Endothelial cell of umbilical vein (primary cell): ENCODE results near the gene MPDZ. TPM values are rescaled to one million over a fixed set of nuclear protein-coding genes. Genes with fewer than 3 reads are reported as not detected.

Experiments used
- BruUV-seq: library from RNA; stranded (reverse); fragments of 400-500 nt; replicated peaks from 2 replicates; lab custom pipeline; 2021; lab: Mats Ljungman, UMichigan
- CTCF ChIA-PET: fragments of 300-600, 350-600 bp; sonication (Branson Sonifier 250); formaldehyde crosslinking; loops from one replicate; lab custom pipeline; 2021; ENCODE audit warnings: antibody characterized with exemption, inconsistent platforms; lab: Charles Lee
- POLR2A ChIA-PET: fragments of 300-600, 350-600 bp; sonication (Branson Sonifier 250); formaldehyde crosslinking; loops from one replicate; lab custom pipeline; 2021; ENCODE audit warnings: antibody characterized with exemption, inconsistent platforms; lab: Charles Lee
- DNase-seq: peaks from one replicate; pipeline ENCODE4 v3.0.0-alpha.2; 2011; ENCODE audit warnings: low read depth, low spot score
- FAIRE-seq: peaks from 2 replicates; lab custom pipeline; 2011; peaks lifted over from hg19 to GRCh38; lab: Jason Lieb, UNC
- H2AFZ ChIP-seq: 2 replicates; pipeline ENCODE4 v1.6.0; 2012; ENCODE audit warnings: low read depth, low read length, control low read depth, inconsistent platforms
- H3K27ac ChIP-seq: 2 replicates; pipeline ENCODE4 v1.5.1; 2011; ENCODE audit warnings: low read depth, mild to moderate bottlenecking, control low read depth, low read length, moderate library complexity; ENCODE audit not compliant: insufficient read depth
- H3K27me3 ChIP-seq, 2 experiments: 2 replicates each; pipeline versions ENCODE4 v1.6.0 to v1.6.1; 2011; ENCODE audit warnings: low read length in 2 of 2, mixed read lengths in 1 of 2; ENCODE audit not compliant: control insufficient read depth in 2 of 2, insufficient read depth in 2 of 2
- H3K36me3 ChIP-seq, 2 experiments: 2 replicates in 1 of 2; 3 replicates in 1 of 2; pipeline ENCODE4 v1.5.1; 2011; ENCODE audit warnings: low read length in 2 of 2, mild to moderate bottlenecking in 1 of 2, moderate library complexity in 1 of 2; ENCODE audit not compliant: control insufficient read depth in 2 of 2, insufficient read depth in 2 of 2; ENCODE audit errors: extremely low read depth in 1 of 2
- H3K4me1 ChIP-seq: 3 replicates; pipeline ENCODE4 v1.5.1; 2011; ENCODE audit warnings: mild to moderate bottlenecking, low read length; ENCODE audit not compliant: control insufficient read depth, insufficient read depth; ENCODE audit errors: extremely low read depth
- H3K4me2 ChIP-seq: 2 replicates; pipeline ENCODE4 v1.6.1; 2011; ENCODE audit warnings: low read length, control low read depth, mixed read lengths; ENCODE audit not compliant: insufficient read depth
- H3K4me3 ChIP-seq, 3 experiments: fragments of 200-600 bp in 1 of 3; sonication (generic), shearing (Covaris generic) in 1 of 3; replicated peaks in 1 of 3; 2 replicates each; pipeline ENCODE4 v1.5.1; 2011 to 2016; ENCODE audit warnings: control low read depth in 3 of 3, low read length in 3 of 3, mild to moderate bottlenecking in 2 of 3, inconsistent platforms in 1 of 3, low read depth in 1 of 3, moderate library complexity in 1 of 3; ENCODE audit not compliant: insufficient read depth in 1 of 3
- H3K79me2 ChIP-seq: 2 replicates; pipeline ENCODE4 v1.6.0; 2012; ENCODE audit warnings: low read length, inconsistent platforms; ENCODE audit not compliant: control insufficient read depth, insufficient read depth
- H3K9ac ChIP-seq: replicated peaks from 2 replicates; pipeline ENCODE3; 2011; ENCODE audit warnings: low read length, control low read depth; ENCODE audit not compliant: insufficient read depth; ENCODE audit errors: extremely low read depth
- H3K9me1 ChIP-seq: replicated peaks from 3 replicates; pipeline ENCODE4 v1.6.0; 2011; ENCODE audit warnings: mild to moderate bottlenecking, low read length; ENCODE audit not compliant: control insufficient read depth, insufficient read depth; ENCODE audit errors: extremely low read depth
- H3K9me3 ChIP-seq: replicated peaks from 2 replicates; pipeline ENCODE4 v1.5.1; 2012; ENCODE audit warnings: low read length, inconsistent platforms; ENCODE audit not compliant: control insufficient read depth, insufficient read depth
- H4K20me1 ChIP-seq: replicated peaks from 2 replicates; pipeline ENCODE3; 2011; ENCODE audit warnings: mild to moderate bottlenecking, low read length; ENCODE audit not compliant: control insufficient read depth, insufficient read depth; ENCODE audit errors: extremely low read depth
- EZH2 ChIP-seq: IDR thresholded peaks from 2 replicates; pipeline ENCODE4 v1.6.1; 2012; ENCODE audit warnings: borderline replicate concordance, low read depth, mild to moderate bottlenecking, moderate library complexity, low read length, inconsistent platforms; ENCODE audit not compliant: severe bottlenecking
- FOS ChIP-seq: IDR thresholded peaks from 2 replicates; pipeline ENCODE4 v1.6.1; 2011; ENCODE audit warnings: mild to moderate bottlenecking, low read length, moderate library complexity, borderline replicate concordance; ENCODE audit not compliant: insufficient read depth
- GATA2 ChIP-seq: IDR thresholded peaks from 2 replicates; pipeline ENCODE4 v1.7.0; 2011; ENCODE audit warnings: low read depth, mild to moderate bottlenecking, moderate library complexity, mixed read lengths, low read length; ENCODE audit not compliant: insufficient read length, insufficient read depth
- JUN ChIP-seq: IDR thresholded peaks from 2 replicates; pipeline ENCODE4 v1.6.1; 2011; ENCODE audit warnings: borderline replicate concordance, low read depth; ENCODE audit not compliant: insufficient read length, insufficient read depth
- MYC ChIP-seq: IDR thresholded peaks from one replicate; pipeline ENCODE4 v1.6.1; 2011; ENCODE audit warnings: mild to moderate bottlenecking, low read depth, low read length
- POLR2A ChIP-seq: IDR thresholded peaks from 2 replicates; pipeline ENCODE4 v1.6.1; 2012; ENCODE audit warnings: low read depth, mild to moderate bottlenecking, control low read depth, low read length
- POLR2AphosphoS5 ChIP-seq: IDR thresholded peaks from 2 replicates; pipeline ENCODE4 v1.6.1; 2012; ENCODE audit warnings: low read depth, mild to moderate bottlenecking, control low read depth, low read length, moderate library complexity; ENCODE audit not compliant: insufficient read depth
- dilution Hi-C: fragments of 300-500 bp; cut with MboI; formaldehyde crosslinking; loops from one replicate; pipeline ENCODE4 v1.15.0; 2019; ENCODE audit warnings: low sequenced_read_pairs; ENCODE audit not compliant: extremely low pct_ligation_motif_present
- intact Hi-C: fragments of 100-400 bp; cut with micrococcal nuclease; formaldehyde crosslinking; loops from one replicate; pipeline ENCODE4 v1.10.0; 2022
- polyA plus RNA-seq, 4 experiments: library from polyadenylated mRNA; depleted of rRNA in 3 of 4; stranded (reverse) in 3 of 4; unstranded in 1 of 4; fragments of >200 nt; gene quantifications; 2 replicates each; pipeline versions ENCODE4 v1.2.1 to v1.2.3, GENCODE V29; 2011 to 2012; ENCODE audit warnings: missing spikeins in 1 of 4
- total RNA-seq: library from RNA; stranded (reverse); gene quantifications from 2 replicates; pipeline ENCODE4 v1.2.3, GENCODE V29; 2021
- TF ChIP-seq, protein P1 (sequence below), 2 donors: IDR thresholded peaks; 1 replicate in 1 of 2; 2 replicates in 1 of 2; pipeline ENCODE4 v1.5.1; 2011; ENCODE audit warnings: low read length in 2 of 2, mild to moderate bottlenecking in 2 of 2, moderate library complexity in 2 of 2, control low read depth in 1 of 2, inconsistent platforms in 1 of 2, low read depth in 1 of 2; ENCODE audit not compliant: insufficient read depth in 1 of 2; ENCODE audit errors: extremely low read depth in 1 of 2
- TF ChIP-seq, protein P2 (sequence below): IDR thresholded peaks from 2 replicates; pipeline ENCODE4 v1.6.1; 2011; ENCODE audit not compliant: insufficient read depth, insufficient read length

Gene MPDZ
- total and polyA plus RNA-seq, 2 donors (not counting 3 experiments of a cell fraction or from before 2014, with no cell fraction given), result 22.3 to 54.4 TPM

DNA sequence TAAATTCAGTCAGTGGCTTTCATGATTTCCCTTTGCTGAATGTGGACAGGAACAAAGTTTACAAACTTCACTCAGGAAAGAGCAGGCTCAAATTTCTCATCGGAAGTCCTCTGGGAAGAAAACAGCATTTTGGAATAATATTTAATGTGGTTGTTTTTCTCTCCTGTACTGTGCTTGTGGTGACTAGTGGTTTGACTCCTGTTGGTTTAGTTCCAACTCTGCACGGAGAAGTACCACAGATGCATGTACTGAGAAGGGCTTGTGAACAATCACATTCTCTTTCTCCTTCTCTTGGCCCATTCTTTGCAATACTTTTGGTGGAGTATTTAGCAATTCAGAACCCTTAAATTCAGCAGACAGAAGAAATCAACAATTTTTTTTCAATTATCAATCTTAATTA is 13.3 kb downstream of the MPDZ start:
- H2AFZ ChIP-seq, result no peak overlapping the region
- peak overlapping the region in 1 of 3 experiments; percentile 34 for H3K4me3 ChIP-seq
- H3K4me1 ChIP-seq, result peaks cover 62% of the 10 kb centered on the region
- peaks cover 60% of the 10 kb centered on the region for H3K79me2 ChIP-seq
- no peaks in the 10 kb centered on the region for H3K27me3 ChIP-seq
- DNase-seq (peak; percentile 86), FAIRE-seq (peak; percentile 94)
- no TSS peak for BruUV-seq
- no peaks in the 10 kb centered on the region for H3K36me3 ChIP-seq
- dilution Hi-C loops, result no loop called here
- H3K9me1 ChIP-seq, result no peaks in the 10 kb centered on the region
- H3K27ac ChIP-seq, result peak overlapping the region; percentile 88
- TF ChIP-seq GATA2 (no peak), FOS (no peak), POLR2AphosphoS5 (peak; percentile 17), MYC (no peak), EZH2 (no peak), JUN (no peak), POLR2A (peak; percentile 42)
- TF ChIP-seq, protein P1, sequence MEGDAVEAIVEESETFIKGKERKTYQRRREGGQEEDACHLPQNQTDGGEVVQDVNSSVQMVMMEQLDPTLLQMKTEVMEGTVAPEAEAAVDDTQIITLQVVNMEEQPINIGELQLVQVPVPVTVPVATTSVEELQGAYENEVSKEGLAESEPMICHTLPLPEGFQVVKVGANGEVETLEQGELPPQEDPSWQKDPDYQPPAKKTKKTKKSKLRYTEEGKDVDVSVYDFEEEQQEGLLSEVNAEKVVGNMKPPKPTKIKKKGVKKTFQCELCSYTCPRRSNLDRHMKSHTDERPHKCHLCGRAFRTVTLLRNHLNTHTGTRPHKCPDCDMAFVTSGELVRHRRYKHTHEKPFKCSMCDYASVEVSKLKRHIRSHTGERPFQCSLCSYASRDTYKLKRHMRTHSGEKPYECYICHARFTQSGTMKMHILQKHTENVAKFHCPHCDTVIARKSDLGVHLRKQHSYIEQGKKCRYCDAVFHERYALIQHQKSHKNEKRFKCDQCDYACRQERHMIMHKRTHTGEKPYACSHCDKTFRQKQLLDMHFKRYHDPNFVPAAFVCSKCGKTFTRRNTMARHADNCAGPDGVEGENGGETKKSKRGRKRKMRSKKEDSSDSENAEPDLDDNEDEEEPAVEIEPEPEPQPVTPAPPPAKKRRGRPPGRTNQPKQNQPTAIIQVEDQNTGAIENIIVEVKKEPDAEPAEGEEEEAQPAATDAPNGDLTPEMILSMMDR (IDR thresholded peaks at IDR 0.05; ENCODE audit: extremely low read depth in 1 of 2, insufficient read depth in 1 of 2, low read depth in 1 of 2, low read length in 2 of 2), result no peak
- TF ChIP-seq, protein P2, sequence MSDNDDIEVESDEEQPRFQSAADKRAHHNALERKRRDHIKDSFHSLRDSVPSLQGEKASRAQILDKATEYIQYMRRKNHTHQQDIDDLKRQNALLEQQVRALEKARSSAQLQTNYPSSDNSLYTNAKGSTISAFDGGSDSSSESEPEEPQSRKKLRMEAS, result no peak
- intact Hi-C loops, result loop anchor here (2.0 to 5.0 kb wide), 2 partner anchors 266 to 451 kb away; no protein-coding TSS in a partner anchor
- H4K20me1 ChIP-seq, result no peaks in the 10 kb centered on the region
- no peaks in the 10 kb centered on the region for H3K9me3 ChIP-seq
- POLR2A ChIA-PET, result no interaction called here
- CTCF ChIA-PET, result interaction anchor here (1.0 to 2.3 kb wide), 5 partner anchors 9 to 50 kb away, joined by 3 to 9 read pairs (median 4); partner anchors contain the start of gene MPDZ
- peak overlapping the region; percentile 87 for H3K9ac ChIP-seq
- peak overlapping the region; percentile 87 for H3K4me2 ChIP-seq
